GM12878 (cell line): ENCODE results near the gene CYP24A1.

Experiments used
- NFYA ChIP-seq: IDR thresholded peaks from 2 replicates; pipeline ENCODE4 v1.6.1; 2011; ENCODE audit warnings: low read depth, mild to moderate bottlenecking, low read length, improper control_type of control experiment, borderline replicate concordance
- POLR2A ChIP-seq: IDR thresholded peaks from 2 replicates; pipeline ENCODE4 v1.6.1; 2011; ENCODE audit warnings: low read depth, mild to moderate bottlenecking, low read length
- TF ChIP-seq, protein P1 (sequence below), 3 experiments: IDR thresholded peaks in 2 of 3; conservative IDR thresholded peaks in 1 of 3; 2 replicates each; pipeline ENCODE4 v1.5.1; 2011; ENCODE audit warnings: low read depth in 3 of 3, low read length in 3 of 3, mild to moderate bottlenecking in 3 of 3, control low read depth in 2 of 3, moderate library complexity in 2 of 3, inconsistent platforms in 1 of 3, mixed read lengths in 1 of 3; ENCODE audit not compliant: control insufficient read depth in 2 of 3, insufficient read depth in 1 of 3; ENCODE audit errors: extremely low read depth in 1 of 3

DNA sequence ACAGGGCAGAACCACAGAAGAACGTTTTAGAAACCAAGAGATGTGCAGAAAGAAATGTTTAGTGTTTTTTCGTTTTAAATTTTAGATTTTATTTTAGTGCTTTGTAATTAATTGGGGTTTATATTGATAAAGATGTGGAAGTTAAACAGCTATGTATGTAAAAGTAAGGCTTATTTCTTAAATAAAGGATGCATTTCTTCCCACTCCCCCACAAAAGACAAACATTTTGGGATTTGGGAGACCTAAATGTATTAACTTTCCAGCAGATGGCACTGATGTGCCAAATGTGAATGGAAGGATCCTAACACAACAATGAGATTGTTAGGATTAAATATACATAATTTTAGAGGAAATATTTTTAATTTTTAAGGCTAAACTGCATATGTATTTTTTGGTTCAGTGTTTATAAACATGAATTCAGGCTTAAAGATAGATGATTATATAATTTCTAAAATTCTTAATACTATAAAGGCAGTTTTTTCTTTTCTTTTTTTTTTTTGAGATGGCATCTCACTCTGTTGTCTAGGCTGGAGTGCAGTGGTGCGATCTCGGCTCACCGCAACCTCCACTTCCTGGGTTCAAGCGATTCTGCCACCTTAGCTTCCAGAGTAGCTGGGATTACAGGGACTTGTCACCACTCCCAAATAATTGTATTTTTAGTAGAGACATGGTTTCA, 46.1 kb upstream of the CYP24A1 start:
- TF ChIP-seq, protein P1, sequence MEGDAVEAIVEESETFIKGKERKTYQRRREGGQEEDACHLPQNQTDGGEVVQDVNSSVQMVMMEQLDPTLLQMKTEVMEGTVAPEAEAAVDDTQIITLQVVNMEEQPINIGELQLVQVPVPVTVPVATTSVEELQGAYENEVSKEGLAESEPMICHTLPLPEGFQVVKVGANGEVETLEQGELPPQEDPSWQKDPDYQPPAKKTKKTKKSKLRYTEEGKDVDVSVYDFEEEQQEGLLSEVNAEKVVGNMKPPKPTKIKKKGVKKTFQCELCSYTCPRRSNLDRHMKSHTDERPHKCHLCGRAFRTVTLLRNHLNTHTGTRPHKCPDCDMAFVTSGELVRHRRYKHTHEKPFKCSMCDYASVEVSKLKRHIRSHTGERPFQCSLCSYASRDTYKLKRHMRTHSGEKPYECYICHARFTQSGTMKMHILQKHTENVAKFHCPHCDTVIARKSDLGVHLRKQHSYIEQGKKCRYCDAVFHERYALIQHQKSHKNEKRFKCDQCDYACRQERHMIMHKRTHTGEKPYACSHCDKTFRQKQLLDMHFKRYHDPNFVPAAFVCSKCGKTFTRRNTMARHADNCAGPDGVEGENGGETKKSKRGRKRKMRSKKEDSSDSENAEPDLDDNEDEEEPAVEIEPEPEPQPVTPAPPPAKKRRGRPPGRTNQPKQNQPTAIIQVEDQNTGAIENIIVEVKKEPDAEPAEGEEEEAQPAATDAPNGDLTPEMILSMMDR (IDR thresholded peaks at IDR 0.05 in 2 of 3, conservative IDR thresholded peaks at IDR 0.05 in 1 of 3; ENCODE audit: control insufficient read depth in 2 of 3, extremely low read depth in 1 of 3, insufficient read depth in 1 of 3, low read depth in 3 of 3, low read length in 3 of 3) = peak; percentile 25 to 44 (median 29); a peak in 4 of 6 replicates
- no peak for TF ChIP-seq NFYA
- no peak for TF ChIP-seq POLR2A
